HG03095 (cell line): ENCODE measurements around the gene GPR157.

Source experiments
- ATAC-seq: cut with Tn5 transposase; IDR thresholded peaks from one replicate; pipeline ENCODE4 v1.9.1; 2021; ENCODE audit warnings: moderate library complexity; ENCODE audit not compliant: unreplicated experiment

Gene GPR157

DNA sequence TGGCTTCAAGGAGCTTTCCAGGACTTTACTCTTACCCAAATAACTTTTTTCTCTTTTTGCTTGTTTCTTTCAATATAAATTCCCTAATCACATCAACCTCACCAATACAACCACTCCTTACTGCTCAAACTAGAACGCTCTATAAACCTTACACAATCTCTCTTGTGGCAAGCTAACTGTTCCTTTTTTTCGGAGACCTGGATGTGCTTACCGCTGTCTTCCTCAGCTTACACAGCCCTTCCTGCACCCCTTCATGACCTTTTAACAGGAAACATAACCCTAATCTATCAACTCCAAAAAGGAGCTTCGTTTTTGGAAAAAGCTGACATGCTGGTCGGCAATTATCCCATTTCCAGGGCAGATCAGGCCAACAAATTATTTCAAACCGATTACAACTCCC lies 35.3 kb downstream of the GPR157 start:
- no peak for ATAC-seq

DNA sequence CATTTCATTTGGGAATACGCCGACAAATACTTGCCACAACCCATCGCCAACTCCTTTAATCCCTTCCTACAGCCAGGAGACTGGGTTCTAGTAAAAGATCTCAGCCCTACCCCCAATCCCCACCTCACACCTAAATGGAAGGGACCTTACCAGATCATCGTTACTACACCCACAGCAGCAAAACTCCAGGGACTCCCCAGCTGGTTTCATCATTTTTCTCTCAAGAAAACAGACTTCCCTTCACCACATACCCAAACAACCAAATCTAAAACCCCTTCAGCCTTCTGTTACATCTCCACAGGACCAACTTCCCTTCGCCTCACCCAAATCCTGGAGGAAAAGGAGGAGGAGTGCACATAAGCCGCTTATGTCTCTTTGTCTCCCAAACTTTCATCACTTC lies 35.8 kb downstream of the GPR157 start:
- ATAC-seq: no peak

DNA sequence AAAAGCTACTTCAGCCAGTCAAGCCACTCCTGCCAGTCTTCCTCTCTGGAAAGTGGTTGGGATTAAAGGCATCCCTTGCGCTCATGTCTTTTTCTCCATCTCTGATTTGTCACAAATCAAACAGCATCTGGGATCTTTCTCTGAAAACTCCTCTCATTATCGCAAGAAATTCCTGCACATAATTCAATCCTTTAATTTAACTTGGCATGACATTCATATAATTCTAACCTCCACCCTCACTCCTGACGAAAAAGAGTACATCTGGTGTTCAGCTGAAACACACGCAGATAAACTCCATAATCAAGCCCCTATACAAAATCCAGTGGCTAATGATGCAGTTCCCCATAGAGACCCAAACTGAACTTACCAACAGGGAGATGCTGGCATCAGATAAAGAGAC lies 40.1 kb downstream of the GPR157 start:
- ATAC-seq: no peak

DNA sequence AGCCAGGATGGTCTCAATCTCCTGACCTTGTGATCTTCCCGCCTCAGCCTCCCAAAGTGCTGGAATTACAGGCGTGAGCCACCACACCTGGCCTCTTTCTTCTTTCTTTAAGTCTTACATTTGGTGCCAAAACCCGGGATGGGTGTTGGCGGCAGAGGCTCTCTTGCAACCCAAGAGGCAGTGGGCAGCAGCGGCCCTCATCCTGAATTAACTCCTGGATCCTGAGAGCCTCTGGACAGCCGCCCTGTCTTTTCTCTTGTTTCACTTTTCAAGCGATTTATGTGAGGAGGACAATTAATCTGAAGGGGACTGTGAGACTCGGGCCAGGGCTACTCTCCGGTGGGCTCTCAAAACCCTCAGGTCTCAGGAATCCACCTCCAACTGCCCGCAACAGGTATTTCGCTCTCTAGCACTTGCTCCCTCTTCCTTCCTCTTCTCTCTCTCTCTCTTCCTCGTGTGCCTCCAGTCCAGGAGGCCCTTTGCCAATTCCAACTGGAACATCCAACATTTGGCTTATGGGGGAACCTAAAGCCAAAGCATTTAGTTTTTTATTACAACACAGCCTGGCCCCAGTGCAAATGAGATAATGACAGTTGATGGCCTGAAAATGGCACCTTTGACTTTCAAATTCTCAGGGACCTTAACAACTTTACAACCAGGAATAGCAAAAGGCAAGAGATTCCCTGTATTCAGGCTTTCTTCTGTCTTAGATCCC lies 41.3 kb downstream of the GPR157 start:
- ATAC-seq: no peak

DNA sequence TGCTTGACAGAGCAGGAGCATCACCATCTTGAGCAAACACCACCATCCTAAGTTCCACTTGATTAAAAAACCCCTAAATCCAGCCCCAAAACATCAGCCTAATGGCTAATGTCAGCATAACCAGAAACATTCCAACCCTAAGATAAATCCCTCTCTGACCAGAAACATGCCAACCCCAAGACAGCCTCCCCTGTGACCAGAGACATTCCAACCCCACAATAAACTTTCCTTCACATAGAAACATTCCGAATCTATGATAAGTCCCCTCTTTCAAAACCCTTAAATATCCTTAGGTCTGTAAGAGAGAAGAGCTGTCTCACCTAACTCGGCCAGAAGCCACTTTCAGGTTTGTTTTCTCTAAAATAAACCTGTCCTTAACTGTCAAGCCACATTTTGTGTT lies 42.1 kb downstream of the GPR157 start:
- ATAC-seq: no peak

DNA sequence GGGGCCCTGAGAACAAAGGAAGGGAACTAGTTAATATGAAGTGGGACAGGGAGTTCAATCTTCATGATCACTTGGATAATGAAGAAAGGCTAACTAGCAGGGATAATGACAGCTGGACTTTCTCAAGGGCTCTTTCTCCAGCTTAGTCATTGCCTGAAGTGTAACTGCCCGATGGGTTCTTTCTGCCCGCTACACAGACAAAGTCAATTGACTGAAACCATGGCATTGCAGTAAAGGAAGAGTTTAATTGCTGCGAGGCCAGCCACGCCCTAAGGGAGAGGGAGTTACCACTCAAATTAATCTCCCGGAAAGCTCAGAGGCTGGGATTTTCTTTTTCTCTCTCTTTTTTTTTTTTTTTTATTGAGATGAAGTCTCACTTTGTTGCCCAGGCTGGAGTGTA lies 42.9 kb downstream of the GPR157 start:
- no peak for ATAC-seq

DNA sequence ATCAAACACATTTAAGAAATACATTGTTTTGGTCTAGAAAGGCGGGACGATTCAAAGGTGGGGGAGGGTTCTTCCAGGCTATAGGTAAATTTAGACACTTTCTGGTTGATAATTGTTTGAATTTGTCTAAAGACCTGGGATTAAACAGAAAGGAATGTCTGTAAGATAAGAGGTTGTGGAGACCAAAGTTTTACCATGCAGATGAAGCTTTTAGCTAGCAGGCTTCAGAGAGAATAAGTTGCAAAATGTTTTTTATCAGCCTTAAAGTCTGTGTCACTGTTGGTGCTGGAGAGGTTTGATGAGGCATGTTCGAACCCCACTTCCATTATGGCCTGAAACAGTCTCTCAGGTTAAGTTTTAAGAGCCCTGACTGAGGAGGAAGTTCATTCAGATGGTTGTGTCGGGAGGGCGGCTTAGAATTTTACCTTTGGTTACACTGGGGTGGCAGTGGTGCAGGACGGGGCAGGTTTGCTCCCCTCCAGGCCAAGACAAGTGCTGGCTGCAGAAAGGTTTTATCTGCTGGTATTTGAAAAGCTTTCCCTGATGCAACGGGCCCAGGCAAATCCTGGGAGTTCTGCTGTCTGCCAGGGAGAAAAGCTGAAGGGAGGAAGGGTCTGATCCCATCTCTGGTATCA lies 43.5 kb downstream of the GPR157 start:
- ATAC-seq: no peak

DNA sequence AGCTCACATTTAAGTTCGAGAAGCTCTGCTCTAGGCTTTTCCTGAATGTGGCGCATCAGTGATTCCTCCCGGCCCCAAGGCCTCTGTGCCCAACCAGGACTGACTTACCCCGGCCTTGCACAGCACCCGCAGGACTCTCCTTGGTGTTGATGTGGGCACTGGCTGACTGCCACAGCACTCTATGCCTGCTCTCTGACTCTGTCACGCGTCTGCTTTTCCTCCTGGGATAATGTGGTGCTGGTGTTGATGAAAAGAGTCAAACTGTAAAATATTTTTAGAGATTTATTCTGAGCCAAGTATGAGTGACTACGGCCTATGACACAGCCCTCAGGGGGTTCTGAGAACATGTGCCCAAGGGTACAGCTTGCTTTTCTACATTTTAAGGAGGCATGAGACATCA lies 44.0 kb downstream of the GPR157 start:
- no peak for ATAC-seq

DNA sequence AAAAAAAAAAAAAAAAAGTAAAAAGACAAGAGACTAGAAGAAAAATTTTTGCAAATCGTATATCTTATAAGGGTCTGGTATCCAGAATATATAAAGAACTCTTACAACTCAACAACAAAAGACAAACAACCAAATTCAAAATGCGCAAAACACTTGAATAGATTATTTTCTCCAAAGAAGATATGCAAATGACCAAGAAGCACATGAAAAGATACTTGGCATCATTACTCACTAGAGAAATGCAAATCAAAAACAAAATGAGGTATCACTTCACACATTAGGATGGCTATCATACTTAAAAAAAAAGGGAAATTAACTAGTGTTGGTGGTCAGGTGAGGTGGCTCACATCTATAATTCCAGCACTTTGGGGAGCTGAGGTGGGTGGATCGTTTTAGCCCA lies 47.4 kb downstream of the GPR157 start:
- no peak for ATAC-seq

DNA sequence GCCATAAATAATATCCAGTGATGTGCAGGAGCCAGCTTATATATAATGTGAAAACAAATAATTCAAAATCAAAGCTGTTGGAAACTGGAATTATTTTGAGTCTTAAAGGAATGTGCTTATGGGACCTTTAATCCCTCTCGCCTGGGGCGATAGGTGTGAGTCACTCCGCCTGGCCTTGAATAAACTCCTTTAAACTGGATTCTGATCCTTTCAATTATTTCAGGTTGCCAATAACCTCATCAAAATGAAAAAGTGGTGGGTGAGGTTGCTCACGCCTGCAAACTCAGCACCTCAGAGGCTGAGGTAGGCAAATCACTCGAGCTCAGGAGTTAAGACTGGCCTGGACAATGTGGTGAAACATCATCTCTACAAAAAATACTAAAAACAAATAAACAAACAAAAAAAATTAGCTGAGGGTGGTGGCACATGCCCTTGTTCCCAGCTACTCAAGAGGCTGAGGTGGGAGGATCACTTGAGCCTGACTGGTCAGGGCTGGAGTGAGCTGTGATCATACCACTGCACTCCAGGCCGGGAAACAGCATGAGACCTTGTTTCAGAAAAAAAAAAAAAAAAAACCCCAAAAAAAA lies 48.1 kb downstream of the GPR157 start:
- no peak for ATAC-seq

DNA sequence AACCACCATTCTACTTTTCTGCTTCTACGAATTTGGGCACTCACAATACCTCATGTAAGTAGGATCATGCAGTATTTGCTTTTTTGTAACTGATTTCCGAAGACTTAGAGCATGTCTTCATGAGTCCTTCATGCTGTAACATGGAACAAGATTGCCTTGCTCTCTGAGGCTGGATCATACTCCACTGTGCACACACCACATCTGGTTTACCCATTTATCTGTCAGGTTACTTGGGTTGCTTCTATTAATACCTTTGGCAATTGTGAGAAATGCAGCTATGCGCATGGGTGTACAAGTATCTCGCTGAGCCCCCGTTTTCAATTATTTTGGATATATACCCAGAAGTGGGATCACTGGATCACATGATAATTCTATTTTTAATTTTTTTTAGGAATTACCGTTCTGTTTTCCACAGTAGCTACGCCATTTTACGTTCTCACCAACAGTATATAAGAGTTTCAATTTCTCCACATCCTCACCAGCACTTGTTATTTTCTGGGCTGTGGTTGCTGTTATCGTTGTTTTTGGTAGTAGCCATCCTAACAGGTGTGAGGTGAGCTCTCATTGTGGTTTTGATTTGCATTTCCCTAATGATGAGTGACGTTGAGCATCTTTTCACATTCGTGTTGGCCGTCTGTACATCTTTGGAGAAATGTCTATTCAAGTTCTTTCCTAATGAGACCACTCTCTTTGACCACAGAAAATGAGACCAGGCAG lies 48.8 kb downstream of the GPR157 start:
- no peak for ATAC-seq

DNA sequence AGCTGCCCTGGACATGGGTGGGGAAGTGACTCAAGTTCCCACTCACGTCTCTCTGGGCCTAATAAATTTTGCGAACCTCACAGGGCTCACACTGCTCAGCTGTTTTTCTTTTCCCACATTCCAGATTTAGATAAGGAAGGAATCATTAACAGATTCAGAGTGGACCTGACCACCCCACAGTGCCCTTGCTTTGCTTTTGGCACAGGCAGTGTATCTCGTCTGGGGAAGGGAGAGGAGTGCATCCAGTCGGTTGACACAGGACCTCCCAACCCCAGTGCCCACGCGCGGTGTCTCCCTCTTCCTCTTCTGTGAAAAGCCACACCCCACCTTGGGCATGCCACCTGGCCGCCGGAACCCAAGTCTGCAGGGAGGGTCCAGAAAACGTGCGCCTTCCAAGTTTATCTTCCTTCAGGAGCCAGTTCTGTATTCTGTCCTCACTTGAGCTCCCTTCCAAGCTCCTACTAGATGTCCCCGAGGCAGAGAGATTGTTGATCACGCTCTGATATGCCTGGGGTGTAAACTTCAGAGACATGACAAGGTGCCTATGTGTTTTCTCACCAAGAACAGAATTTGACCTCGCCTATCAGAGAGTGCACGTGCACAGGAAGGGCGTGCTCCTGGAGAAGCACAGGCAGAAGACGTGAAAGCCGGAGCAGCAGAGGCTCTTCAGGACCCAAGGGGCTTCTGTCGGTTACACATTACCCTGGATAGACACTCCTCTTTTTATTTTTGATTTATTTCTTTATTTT lies 50.0 kb downstream of the GPR157 start:
- no peak for ATAC-seq

DNA sequence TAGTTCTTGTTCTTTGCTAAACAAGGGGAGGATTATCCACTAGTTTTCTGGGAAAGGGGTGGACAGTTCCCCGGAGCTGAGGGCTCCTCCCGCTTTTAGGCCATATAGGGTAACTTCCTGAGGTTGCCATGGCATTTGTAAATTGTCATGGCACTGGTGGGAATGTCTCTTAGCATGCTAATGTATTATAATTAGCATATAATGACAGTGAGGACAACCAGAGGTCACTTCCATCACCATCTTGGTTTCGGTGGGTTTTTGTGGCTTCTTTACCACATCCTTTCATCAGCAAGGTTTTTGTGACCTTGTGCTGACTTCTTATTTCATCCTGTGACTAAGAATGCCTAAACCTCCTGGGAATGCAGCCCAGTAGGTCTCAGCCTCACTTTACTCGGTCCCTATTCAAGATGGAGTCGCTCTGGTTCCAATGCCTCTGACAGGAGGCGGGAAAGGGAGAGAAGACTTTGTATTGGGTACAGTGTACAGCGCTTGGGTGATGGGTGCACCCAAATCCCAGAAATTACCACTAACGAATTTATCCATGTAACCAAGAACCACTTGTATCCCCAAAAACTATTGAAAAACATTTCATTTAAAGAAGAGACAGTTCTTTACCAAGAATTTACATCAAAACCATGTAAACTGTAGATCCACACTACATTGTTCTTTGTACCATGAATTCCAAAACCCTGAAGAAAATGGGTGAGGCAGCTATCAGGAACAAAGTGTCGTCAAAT lies 50.7 kb downstream of the GPR157 start:
- ATAC-seq: no peak

DNA sequence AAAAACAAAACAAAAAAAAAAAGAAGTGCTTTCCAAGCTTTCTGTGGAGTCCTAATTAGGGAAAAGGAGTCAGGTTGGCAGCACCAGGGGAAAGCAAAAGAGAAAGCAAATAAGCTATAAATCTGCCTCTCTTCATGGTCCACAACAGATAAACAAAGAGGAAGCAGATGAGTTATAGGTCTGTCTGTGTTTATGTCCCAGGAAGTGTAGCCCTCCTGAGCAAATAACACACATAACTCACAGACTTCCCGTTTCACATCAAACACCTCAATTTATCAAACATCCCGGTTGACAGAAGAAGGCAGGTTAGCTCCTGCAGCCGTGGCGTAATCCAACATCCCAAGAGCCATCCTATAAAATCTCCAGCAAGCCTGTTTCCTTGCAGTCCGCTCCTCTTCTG lies 53.9 kb downstream of the GPR157 start:
- ATAC-seq: no peak

DNA sequence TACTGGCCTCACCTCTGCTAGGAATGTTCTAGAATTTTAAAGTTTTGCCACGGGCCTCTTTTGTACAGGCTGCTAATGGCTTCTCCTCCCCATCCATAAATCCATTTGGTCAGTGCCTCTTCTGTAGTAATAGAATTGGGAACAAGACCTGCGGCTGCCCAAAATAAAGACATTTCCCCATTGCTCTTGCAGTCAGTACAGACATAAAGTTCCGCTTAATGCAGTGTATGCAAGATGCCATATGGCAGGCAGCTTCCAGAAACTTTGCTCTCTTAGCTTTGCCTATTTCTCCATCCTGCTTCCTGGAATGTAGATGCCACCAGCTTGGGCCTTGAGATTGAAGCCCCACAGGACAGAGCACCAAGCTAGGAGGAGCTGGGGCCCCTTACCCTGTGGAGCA lies 55.8 kb downstream of the GPR157 start:
- no peak for ATAC-seq

DNA sequence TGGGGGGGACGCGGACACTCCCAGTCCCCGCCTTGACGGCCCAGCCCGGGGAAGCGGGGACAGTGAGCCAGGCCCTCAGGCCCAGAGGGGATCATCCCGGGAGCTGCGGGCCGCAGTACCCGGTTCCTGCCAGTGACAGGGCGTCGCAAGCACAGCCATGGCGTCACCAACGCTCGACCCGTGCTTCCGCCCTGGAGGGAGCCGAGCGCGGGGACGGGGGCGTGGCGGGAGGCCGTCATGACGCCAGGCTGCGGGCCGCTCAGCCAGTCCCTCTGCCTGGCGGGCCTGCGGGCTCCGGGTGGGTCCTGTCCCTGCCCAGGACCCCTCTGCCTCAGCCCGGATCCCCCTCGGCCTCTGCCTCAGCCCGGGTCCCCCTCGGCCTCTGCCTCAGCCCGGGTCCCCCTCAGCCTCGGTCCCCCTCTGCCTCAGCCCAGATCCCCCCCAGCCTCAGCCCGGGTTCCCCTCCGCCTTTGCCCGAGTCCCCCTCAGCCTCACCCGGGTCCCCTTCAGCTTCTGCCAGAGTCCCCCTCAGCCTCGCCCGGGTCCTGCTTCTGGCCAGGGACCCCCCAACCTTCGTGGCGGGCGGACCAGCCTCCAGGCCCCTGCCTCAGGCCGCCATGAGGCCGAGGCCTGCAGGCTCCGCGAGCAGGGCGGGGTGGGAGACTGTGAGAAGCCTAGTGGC lies 57.2 kb downstream of the GPR157 start:
- ATAC-seq: no peak

DNA sequence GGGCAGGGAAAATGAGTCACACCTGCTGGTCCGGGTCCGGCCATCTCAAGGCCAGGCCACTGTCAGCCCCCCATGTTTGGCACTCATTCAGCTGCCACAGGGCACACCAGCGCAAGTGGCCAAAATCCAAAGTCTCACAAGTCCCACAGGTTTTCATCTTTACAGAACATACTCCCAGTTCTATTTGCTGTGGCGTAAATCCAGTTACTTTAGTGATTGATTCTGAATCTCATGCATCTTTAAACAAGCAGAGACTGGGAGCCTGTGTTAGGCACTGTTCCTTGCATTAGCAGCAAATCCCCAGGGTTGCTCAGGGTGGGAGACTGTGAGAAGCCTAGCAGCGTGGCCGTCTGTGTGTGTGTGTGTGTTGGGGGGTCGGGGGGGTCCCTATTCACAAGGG lies 58.4 kb downstream of the GPR157 start:
- ATAC-seq: no peak

DNA sequence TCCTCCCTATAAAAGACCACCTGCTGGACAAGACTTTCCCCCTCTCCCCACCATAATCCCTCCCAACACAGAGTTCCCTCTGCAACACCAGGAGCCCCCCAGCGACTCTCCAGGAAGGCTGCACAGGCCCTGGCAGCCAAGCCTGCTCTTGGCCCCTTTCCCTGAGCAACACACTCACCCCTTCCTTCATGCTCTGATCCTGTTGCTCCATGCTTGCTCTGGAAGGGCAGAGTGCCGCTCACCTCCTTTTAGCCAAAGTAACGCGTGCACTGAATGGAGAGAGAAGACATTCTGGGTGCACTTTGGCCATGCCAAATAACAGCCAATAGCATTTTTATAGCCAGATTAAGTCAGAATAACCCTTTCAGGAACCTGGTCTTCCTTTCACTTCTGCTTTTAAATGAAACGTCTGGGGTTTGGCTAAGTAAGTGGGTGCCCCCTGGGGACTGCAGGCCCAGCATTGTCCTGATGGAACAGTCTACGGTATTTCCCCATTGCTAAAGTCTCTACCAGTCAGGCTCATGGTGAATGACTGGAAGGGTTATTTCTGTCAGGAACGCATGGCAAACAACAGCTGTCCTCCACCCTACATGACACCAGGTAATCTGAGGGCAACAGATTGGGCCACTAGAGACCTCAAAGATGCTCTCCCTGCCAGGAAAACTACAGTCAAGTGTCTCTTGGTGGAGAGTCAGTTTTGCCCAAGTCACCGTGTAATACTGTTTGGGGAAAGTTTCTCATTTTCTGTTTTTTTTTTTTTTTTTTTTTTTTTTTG lies 59.4 kb downstream of the GPR157 start, which contains the start of gene SLC2A5:
TSS of gene SLC2A5 (minus strand) at position 310 of the 775 bp plus-strand sequence. CDS start at position 211, 99 bp downstream.
- peak; percentile 76 for ATAC-seq

DNA sequence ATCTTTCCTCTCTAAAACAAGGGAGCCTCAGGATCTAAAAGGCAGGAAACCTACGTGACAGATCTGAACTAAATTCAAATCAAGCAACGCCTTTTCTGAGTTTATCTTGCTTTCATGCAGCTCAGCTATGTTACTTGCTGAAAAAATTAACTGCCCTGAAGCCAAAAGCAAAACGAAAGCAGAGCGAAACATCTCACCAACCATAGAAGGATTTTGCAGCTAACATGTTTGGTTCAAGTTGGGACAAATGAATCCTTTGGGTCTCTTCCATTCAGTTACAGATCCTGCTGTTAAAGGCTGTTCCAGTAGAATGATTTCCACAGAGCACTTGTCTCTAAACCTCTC lies 59.9 kb downstream of the GPR157 start:
- ATAC-seq: no peak
